HepG2 (cell line): ENCODE measurements around the gene FMNL1. TPM values are rescaled to one million over a fixed set of nuclear protein-coding genes. Genes with fewer than 3 reads are reported as not detected.

Source experiments
- CBFB ChIP-seq: sonication (generic); formaldehyde crosslinking; IDR thresholded peaks from 2 replicates; pipeline ENCODE4 v1.4.0; 2020; ENCODE audit warnings: missing genetic modification reagents
- DMAP1 ChIP-seq: IDR thresholded peaks from 2 replicates; pipeline ENCODE4 v1.6.1; 2016
- GPN1 ChIP-seq: sonication (generic); formaldehyde crosslinking; IDR thresholded peaks from 2 replicates; pipeline ENCODE4 v1.5.1; 2020; ENCODE audit warnings: missing genetic modification reagents, borderline replicate concordance
- HIVEP1 ChIP-seq: sonication (generic); formaldehyde crosslinking; IDR thresholded peaks from 2 replicates; pipeline ENCODE4 v1.4.0; 2020; ENCODE audit warnings: mild to moderate bottlenecking, missing genetic modification reagents
- HMG20A ChIP-seq: IDR thresholded peaks from 2 replicates; pipeline ENCODE4 v1.6.1; 2016; ENCODE audit warnings: borderline replicate concordance
- HNF4G ChIP-seq, 2 experiments: sonication (generic) in 1 of 2; formaldehyde crosslinking in 1 of 2; IDR thresholded peaks; 2 replicates each; pipeline versions ENCODE4 v1.4.0 to v1.6.1; 2011 to 2020; ENCODE audit warnings: borderline replicate concordance in 2 of 2, low read depth in 2 of 2, mild to moderate bottlenecking in 2 of 2, low read length in 1 of 2, missing genetic modification reagents in 1 of 2, moderate library complexity in 1 of 2
- IKZF1 ChIP-seq: fragments of 450-650 bp; IDR thresholded peaks from 2 replicates; pipeline ENCODE4 v1.7.1; 2016
- ISL2 ChIP-seq: sonication (generic); formaldehyde crosslinking; IDR thresholded peaks from 2 replicates; pipeline ENCODE4 v1.5.0; 2020; ENCODE audit warnings: missing genetic modification reagents
- MTF1 ChIP-seq: sonication (generic); formaldehyde crosslinking; IDR thresholded peaks from 2 replicates; pipeline ENCODE4 v1.5.0; 2020; ENCODE audit warnings: missing genetic modification reagents
- NAIF1 ChIP-seq: sonication (generic); formaldehyde crosslinking; IDR thresholded peaks from 2 replicates; pipeline ENCODE4 v1.5.0; 2020; ENCODE audit warnings: mild to moderate bottlenecking, missing genetic modification reagents, borderline replicate concordance
- SRSF4 ChIP-seq: fragments of 200-400 bp; formaldehyde crosslinking; IDR thresholded peaks from one replicate; pipeline ENCODE4 v1.6.1; 2018; ENCODE audit warnings: mild to moderate bottlenecking, low read depth, low read length, moderate library complexity; ENCODE audit not compliant: poor library complexity, severe bottlenecking
- SRSF9 ChIP-seq: fragments of 200-400 bp; formaldehyde crosslinking; IDR thresholded peaks from 2 replicates; pipeline ENCODE4 v1.6.1; 2018; ENCODE audit warnings: borderline replicate concordance, mild to moderate bottlenecking, low read depth, low read length; ENCODE audit not compliant: insufficient read depth, poor library complexity, severe bottlenecking
- ZBTB3 ChIP-seq: sonication (generic); formaldehyde crosslinking; IDR thresholded peaks from 2 replicates; pipeline ENCODE4 v1.4.0; 2020; ENCODE audit warnings: low read depth, mild to moderate bottlenecking, moderate library complexity, missing genetic modification reagents, borderline replicate concordance
- ZMYM4 ChIP-seq: sonication (generic); formaldehyde crosslinking; IDR thresholded peaks from 2 replicates; pipeline ENCODE4 v1.8.1; 2023; ENCODE audit warnings: mild to moderate bottlenecking, missing genetic modification reagents
- ZNF564 ChIP-seq: sonication (generic); formaldehyde crosslinking; IDR thresholded peaks from 2 replicates; pipeline ENCODE4 v1.8.1; 2023; ENCODE audit warnings: mild to moderate bottlenecking, missing genetic modification reagents
- ZNF569 ChIP-seq: sonication (generic); formaldehyde crosslinking; IDR thresholded peaks from 2 replicates; pipeline ENCODE4 v1.5.0; 2020; ENCODE audit warnings: mild to moderate bottlenecking, missing genetic modification reagents, moderate library complexity, borderline replicate concordance
- ZNF747 ChIP-seq: sonication (generic); formaldehyde crosslinking; IDR thresholded peaks from 2 replicates; pipeline ENCODE4 v1.8.1; 2023; ENCODE audit warnings: missing genetic modification reagents, mild to moderate bottlenecking, borderline replicate concordance
- polyA plus RNA-seq, 8 experiments: library from polyadenylated mRNA; depleted of rRNA in 3 of 8; stranded (reverse) in 7 of 8; unstranded in 1 of 8; fragments of >200 nt; fragmentation: Illumina TruSeq in 4 of 8; extraction: Trizol in 4 of 8; gene quantifications; 2 replicates each; pipeline versions ENCODE4 v1.2.1 to v1.2.3, GENCODE V29; 2011 to 2016; ENCODE audit warnings: low read depth in 4 of 8, missing spikeins in 1 of 8, mixed read lengths in 1 of 8; ENCODE audit not compliant: insufficient read depth in 1 of 8
- total RNA-seq, 5 experiments: library from RNA; depleted of rRNA; stranded (reverse); fragments of >200 nt; fragmentation: Illumina TruSeq; extraction: Trizol; gene quantifications; 2 replicates each; pipeline ENCODE4 v1.2.3, GENCODE V29; 2016; ENCODE audit warnings: low read depth in 1 of 5
- TF ChIP-seq, protein P1 (sequence below): sonication (generic); formaldehyde crosslinking; IDR thresholded peaks from 2 replicates; pipeline ENCODE4 v1.5.1; 2020; ENCODE audit warnings: missing genetic modification reagents, mild to moderate bottlenecking, borderline replicate concordance
- TF ChIP-seq, protein P2 (sequence below): sonication (generic); formaldehyde crosslinking; conservative IDR thresholded peaks from 2 replicates; pipeline ENCODE4 v1.5.0; 2020; ENCODE audit warnings: missing genetic modification reagents
- TF ChIP-seq, protein P3 (sequence below): IDR thresholded peaks from 2 replicates; pipeline ENCODE4 v1.6.1; 2012; ENCODE audit warnings: low read depth, low read length, improper control_type of control experiment
- TF ChIP-seq, protein P4 (sequence below): sonication (generic); formaldehyde crosslinking; conservative IDR thresholded peaks from 2 replicates; pipeline ENCODE4 v1.8.0; 2022; ENCODE audit warnings: missing genetic modification reagents

FMNL1 gene
- total and polyA plus RNA-seq, 2 of the 13 experiments (the other 11 are each of a cell fraction or from before 2014, with no cell fraction given): 0.53 to 0.70 TPM

DNA sequence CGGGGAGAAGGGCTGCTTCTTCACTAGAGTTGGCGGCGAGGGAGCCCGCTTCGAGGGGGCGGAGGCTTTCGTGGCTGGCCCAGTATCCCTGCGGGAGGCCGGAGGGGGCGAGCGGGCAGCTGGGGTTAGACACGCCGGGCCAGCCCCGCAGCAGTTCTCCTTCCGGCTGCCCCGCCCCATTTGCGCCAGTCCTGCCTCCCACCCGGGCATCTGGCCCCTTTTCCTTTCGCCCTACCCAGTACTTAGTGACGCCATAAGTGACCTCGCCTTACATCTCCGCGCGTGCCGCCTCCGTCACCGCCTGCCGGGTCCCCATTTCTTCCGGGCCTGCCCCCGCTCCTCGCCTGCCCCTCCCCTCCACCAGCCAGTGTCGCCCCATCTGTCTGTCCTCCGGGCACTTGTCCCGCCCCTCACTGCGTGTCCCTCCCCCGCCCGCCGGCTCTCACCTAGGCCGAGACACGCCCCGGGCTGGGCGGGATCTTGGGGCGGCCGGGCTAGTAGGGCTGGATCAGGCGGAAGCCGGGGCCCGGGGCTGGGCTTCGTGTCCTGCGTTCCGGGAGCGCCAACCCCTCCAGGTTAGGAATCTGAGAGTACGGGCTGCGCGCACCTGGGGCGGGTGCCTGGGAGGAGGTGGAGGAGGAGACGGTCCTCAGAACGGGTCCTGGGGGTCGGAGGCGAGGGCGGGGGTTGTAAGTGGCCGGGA is 25.9 kb downstream of the FMNL1 start (continued):
- peak; percentile 66; the same call in 1 of the 2 replicates for TF ChIP-seq NAIF1 (CRISPR knock-in tag)
- TF ChIP-seq ZNF747 (CRISPR knock-in tag): no peak; the same call in 1 of the 2 replicates
- 0 out of 2 replicates have a peak, but pooled peaks have one; percentile 27 for TF ChIP-seq ZMYM4 (CRISPR knock-in tag)
- TF ChIP-seq SRSF9: no peak
- TF ChIP-seq, protein P1, sequence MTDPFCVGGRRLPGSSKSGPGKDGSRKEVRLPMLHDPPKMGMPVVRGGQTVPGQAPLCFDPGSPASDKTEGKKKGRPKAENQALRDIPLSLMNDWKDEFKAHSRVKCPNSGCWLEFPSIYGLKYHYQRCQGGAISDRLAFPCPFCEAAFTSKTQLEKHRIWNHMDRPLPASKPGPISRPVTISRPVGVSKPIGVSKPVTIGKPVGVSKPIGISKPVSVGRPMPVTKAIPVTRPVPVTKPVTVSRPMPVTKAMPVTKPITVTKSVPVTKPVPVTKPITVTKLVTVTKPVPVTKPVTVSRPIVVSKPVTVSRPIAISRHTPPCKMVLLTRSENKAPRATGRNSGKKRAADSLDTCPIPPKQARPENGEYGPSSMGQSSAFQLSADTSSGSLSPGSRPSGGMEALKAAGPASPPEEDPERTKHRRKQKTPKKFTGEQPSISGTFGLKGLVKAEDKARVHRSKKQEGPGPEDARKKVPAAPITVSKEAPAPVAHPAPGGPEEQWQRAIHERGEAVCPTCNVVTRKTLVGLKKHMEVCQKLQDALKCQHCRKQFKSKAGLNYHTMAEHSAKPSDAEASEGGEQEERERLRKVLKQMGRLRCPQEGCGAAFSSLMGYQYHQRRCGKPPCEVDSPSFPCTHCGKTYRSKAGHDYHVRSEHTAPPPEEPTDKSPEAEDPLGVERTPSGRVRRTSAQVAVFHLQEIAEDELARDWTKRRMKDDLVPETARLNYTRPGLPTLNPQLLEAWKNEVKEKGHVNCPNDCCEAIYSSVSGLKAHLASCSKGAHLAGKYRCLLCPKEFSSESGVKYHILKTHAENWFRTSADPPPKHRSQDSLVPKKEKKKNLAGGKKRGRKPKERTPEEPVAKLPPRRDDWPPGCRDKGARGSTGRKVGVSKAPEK: no peak
- TF ChIP-seq, protein P2, sequence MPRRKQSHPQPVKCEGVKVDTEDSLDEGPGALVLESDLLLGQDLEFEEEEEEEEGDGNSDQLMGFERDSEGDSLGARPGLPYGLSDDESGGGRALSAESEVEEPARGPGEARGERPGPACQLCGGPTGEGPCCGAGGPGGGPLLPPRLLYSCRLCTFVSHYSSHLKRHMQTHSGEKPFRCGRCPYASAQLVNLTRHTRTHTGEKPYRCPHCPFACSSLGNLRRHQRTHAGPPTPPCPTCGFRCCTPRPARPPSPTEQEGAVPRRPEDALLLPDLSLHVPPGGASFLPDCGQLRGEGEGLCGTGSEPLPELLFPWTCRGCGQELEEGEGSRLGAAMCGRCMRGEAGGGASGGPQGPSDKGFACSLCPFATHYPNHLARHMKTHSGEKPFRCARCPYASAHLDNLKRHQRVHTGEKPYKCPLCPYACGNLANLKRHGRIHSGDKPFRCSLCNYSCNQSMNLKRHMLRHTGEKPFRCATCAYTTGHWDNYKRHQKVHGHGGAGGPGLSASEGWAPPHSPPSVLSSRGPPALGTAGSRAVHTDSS (CRISPR knock-in tag): peak; percentile 88; the same call in 1 of the 2 replicates
- peak; percentile 39; the same call in 1 of the 2 replicates for TF ChIP-seq ZNF564 (CRISPR knock-in tag)
- no peak; the same call in 1 of the 2 replicates for TF ChIP-seq CBFB
- TF ChIP-seq ISL2 (CRISPR knock-in tag): 0 out of 2 replicates have a peak, but pooled peaks have one; percentile 34
- TF ChIP-seq MTF1 (CRISPR knock-in tag): no peak
- no peak for TF ChIP-seq HNF4G (IDR thresholded peaks at IDR 0.05; ENCODE audit: borderline replicate concordance, low read depth, low read length)
- no peak for TF ChIP-seq HNF4G (CRISPR knock-in tag; IDR thresholded peaks at IDR 0.05; ENCODE audit: borderline replicate concordance, low read depth)
- no peak for TF ChIP-seq ZBTB3 (CRISPR knock-in tag)
- TF ChIP-seq, protein P3, sequence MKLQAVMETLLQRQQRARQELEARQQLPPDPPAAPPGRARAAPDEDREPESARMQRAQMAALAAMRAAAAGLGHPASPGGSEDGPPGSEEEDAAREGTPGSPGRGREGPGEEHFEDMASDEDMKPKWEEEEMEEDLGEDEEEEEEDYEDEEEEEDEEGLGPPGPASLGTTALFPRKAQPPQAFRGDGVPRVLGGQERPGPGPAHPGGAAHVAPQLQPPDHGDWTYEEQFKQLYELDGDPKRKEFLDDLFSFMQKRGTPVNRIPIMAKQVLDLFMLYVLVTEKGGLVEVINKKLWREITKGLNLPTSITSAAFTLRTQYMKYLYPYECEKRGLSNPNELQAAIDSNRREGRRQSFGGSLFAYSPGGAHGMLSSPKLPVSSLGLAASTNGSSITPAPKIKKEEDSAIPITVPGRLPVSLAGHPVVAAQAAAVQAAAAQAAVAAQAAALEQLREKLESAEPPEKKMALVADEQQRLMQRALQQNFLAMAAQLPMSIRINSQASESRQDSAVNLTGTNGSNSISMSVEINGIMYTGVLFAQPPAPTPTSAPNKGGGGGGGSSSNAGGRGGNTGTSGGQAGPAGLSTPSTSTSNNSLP: no peak
- no peak for TF ChIP-seq SRSF4
- TF ChIP-seq HMG20A (CRISPR knock-in tag): no peak
- TF ChIP-seq ZNF569 (CRISPR knock-in tag): no peak
- TF ChIP-seq IKZF1: no peak
- TF ChIP-seq, protein P4, sequence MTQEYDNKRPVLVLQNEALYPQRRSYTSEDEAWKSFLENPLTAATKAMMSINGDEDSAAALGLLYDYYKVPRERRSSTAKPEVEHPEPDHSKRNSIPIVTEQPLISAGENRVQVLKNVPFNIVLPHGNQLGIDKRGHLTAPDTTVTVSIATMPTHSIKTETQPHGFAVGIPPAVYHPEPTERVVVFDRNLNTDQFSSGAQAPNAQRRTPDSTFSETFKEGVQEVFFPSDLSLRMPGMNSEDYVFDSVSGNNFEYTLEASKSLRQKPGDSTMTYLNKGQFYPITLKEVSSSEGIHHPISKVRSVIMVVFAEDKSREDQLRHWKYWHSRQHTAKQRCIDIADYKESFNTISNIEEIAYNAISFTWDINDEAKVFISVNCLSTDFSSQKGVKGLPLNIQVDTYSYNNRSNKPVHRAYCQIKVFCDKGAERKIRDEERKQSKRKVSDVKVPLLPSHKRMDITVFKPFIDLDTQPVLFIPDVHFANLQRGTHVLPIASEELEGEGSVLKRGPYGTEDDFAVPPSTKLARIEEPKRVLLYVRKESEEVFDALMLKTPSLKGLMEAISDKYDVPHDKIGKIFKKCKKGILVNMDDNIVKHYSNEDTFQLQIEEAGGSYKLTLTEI (CRISPR knock-in tag): no peak
- TF ChIP-seq DMAP1 (CRISPR knock-in tag): 0 out of 2 replicates have a peak, but pooled peaks have one; percentile 31
- no peak for TF ChIP-seq HIVEP1 (CRISPR knock-in tag)
- TF ChIP-seq GPN1: no peak
